ENCODE results near the gene DCC.

- TF ChIP-seq POLR2A (IDR thresholded peaks at IDR 0.05; ENCODE audit: low read length) (no peak), GATA1 (IDR thresholded peaks at IDR 0.05; ENCODE audit: low read depth, low read length) (no peak)
Observed at GRCh38 chr18:52678551-52678950, 338.6 kb downstream of the DCC start.
